Natural killer cell treated with Interleukin-12 subunit alpha and Interleukin-12 subunit beta and Interleukin-15 and Interleukin-18, amount 100 ng/mL, for 72 hours (primary cell): ENCODE measurements around the gene MYRIP. TPM values are rescaled to one million over a fixed set of nuclear protein-coding genes. Genes with fewer than 3 reads are reported as not detected.
"Not testable (repeated sequence)": the region's sequence is repeated elsewhere in the genome, so short reads cannot be mapped to it uniquely, and the experiment has no call there.

Experiments used
- ATAC-seq, 2 donors: fragments of 150-1000 bp; cut with Tn5 transposase in 1 of 2; sonication (Bioruptor Pico), chemical (Tn5 transposase) in 1 of 2; 2 replicates each; pipeline ENCODE4 v1.10.0; 2021
- DNase-seq: peaks from one replicate; pipeline ENCODE4 v3.0.0; 2022; ENCODE audit warnings: low spot score
- H3K27ac Mint-ChIP-seq, 2 donors: 1 replicate in 1 of 2; 2 replicates in 1 of 2; pipeline ENCODE4 v1.8.0; 2022; ENCODE audit warnings: mixed read lengths in 2 of 2, mild to moderate bottlenecking in 1 of 2, moderate library complexity in 1 of 2
- H3K27me3 Mint-ChIP-seq, 2 donors: 1 replicate in 1 of 2; 2 replicates in 1 of 2; pipeline ENCODE4 v1.8.0; 2022; ENCODE audit warnings: mixed read lengths in 2 of 2
- H3K36me3 Mint-ChIP-seq: one replicate; pipeline ENCODE4 v1.8.0; 2022; ENCODE audit warnings: mixed read lengths
- H3K4me1 Mint-ChIP-seq, 2 donors: 1 replicate in 1 of 2; 2 replicates in 1 of 2; pipeline ENCODE4 v1.8.0; 2022; ENCODE audit warnings: low read depth in 2 of 2, mixed read lengths in 2 of 2, mild to moderate bottlenecking in 1 of 2
- H3K4me3 Mint-ChIP-seq: one replicate; pipeline ENCODE4 v1.8.0; 2022; ENCODE audit warnings: mixed read lengths
- H3K9me3 Mint-ChIP-seq: 2 replicates; pipeline ENCODE4 v1.8.0; 2022; ENCODE audit warnings: mixed read lengths
- total RNA-seq, 2 donors: library from RNA; stranded (reverse); gene quantifications; one replicate each; pipeline ENCODE4 v1.2.3, GENCODE V29; 2022

Gene MYRIP
- total RNA-seq, 2 donors from 2014 or later: not detected

GRCh38 chr3:39814007-39814406 lies 4.6 kb downstream of the MYRIP start:
- Mint-ChIP-seq H3K27me3 (peaks cover 27 to 28% of the 10 kb centered on the region in 2 donors), H3K9me3 (no peaks in the 10 kb centered on the region), H3K36me3 (peaks cover 5% of the 10 kb centered on the region), H3K27ac (no peak overlapping the region), H3K4me3 (no peak overlapping the region), H3K4me1 (peaks cover 10% of the 10 kb centered on the region in 2 donors)
- DNase-seq (no peak), ATAC-seq (no peak)

- no peaks in the 10 kb centered on the region for H3K4me1 Mint-ChIP-seq
- H3K27me3 Mint-ChIP-seq: peaks cover 0 to 5% of the 10 kb centered on the region in 2 donors
- H3K4me3 Mint-ChIP-seq: no peak overlapping the region
- no peak overlapping the region for H3K27ac Mint-ChIP-seq
- no peaks in the 10 kb centered on the region for H3K36me3 Mint-ChIP-seq
- ATAC-seq (no peak), DNase-seq (no peak)
- no peaks in the 10 kb centered on the region for H3K9me3 Mint-ChIP-seq
These were observed 10.5 kb downstream of the MYRIP start for GRCh38 chr3:39819899-39820298.

- H3K36me3 Mint-ChIP-seq, DNase-seq, H3K27ac Mint-ChIP-seq, ATAC-seq, H3K4me1 Mint-ChIP-seq, H3K4me3 Mint-ChIP-seq: not testable (repeated sequence)
- Mint-ChIP-seq H3K9me3 (peaks cover 11% of the 10 kb centered on the region), H3K27me3 (peaks cover 2 to 23% of the 10 kb centered on the region in 2 donors)
These were observed 24.4 kb downstream of the MYRIP start for GRCh38 chr3:39833764-39834163.

GRCh38 chr3:39839484-39839883 lies 30.1 kb downstream of the MYRIP start:
- H3K27me3 Mint-ChIP-seq: no peaks in the 10 kb centered on the region
- ATAC-seq (no peak), DNase-seq (no peak)
- no peak overlapping the region for H3K27ac Mint-ChIP-seq
- no peaks in the 10 kb centered on the region for H3K36me3 Mint-ChIP-seq
- H3K9me3 Mint-ChIP-seq: no peaks in the 10 kb centered on the region
- H3K4me1 Mint-ChIP-seq: no peaks in the 10 kb centered on the region
- H3K4me3 Mint-ChIP-seq: no peak overlapping the region

- Mint-ChIP-seq H3K36me3 (no peaks in the 10 kb centered on the region), H3K4me3 (no peak overlapping the region), H3K27ac (no peak overlapping the region), H3K4me1 (no peaks in the 10 kb centered on the region), H3K9me3 (no peaks in the 10 kb centered on the region), H3K27me3 (peaks cover 0 to 3% of the 10 kb centered on the region in 2 donors)
- ATAC-seq: no peak
- no peak for DNase-seq
These were observed 34.0 kb downstream of the MYRIP start for GRCh38 chr3:39843440-39843839.

- Mint-ChIP-seq H3K4me3 (no peak overlapping the region), H3K36me3 (no peaks in the 10 kb centered on the region), H3K4me1 (no peaks in the 10 kb centered on the region), H3K27me3 (peaks cover 0 to 3% of the 10 kb centered on the region in 2 donors), H3K27ac (no peak overlapping the region), H3K9me3 (no peaks in the 10 kb centered on the region)
- ATAC-seq (no peak), DNase-seq (no peak)
These were observed 39.0 kb downstream of the MYRIP start for GRCh38 chr3:39848365-39848764.

GRCh38 chr3:39849992-39850715 lies 40.7 kb downstream of the MYRIP start:
- H3K4me3 Mint-ChIP-seq: no peak overlapping the region
- H3K4me1 Mint-ChIP-seq: no peaks in the 10 kb centered on the region
- H3K36me3 Mint-ChIP-seq: no peaks in the 10 kb centered on the region
- H3K27ac Mint-ChIP-seq: no peak overlapping the region
- ATAC-seq: no peak
- DNase-seq: no peak
- H3K9me3 Mint-ChIP-seq: no peaks in the 10 kb centered on the region
- peaks cover 0 to 3% of the 10 kb centered on the region in 2 donors for H3K27me3 Mint-ChIP-seq

GRCh38 chr3:39850716-39851032 lies 41.3 kb downstream of the MYRIP start:
- Mint-ChIP-seq H3K36me3 (no peaks in the 10 kb centered on the region), H3K27ac (no peak overlapping the region), H3K4me3 (no peak overlapping the region), H3K4me1 (no peaks in the 10 kb centered on the region), H3K27me3 (peaks cover 0 to 3% of the 10 kb centered on the region in 2 donors), H3K9me3 (no peaks in the 10 kb centered on the region)
- ATAC-seq: no peak
- no peak for DNase-seq

GRCh38 chr3:39855517-39855916 lies 46.1 kb downstream of the MYRIP start:
- ATAC-seq: no peak
- no peak overlapping the region for H3K27ac Mint-ChIP-seq

GRCh38 chr3:39869890-39870289 lies 60.5 kb downstream of the MYRIP start:
- DNase-seq (no peak), ATAC-seq (no peak)
- Mint-ChIP-seq H3K9me3 (peaks cover 3% of the 10 kb centered on the region), H3K4me3 (no peak overlapping the region), H3K27me3 (no peaks in the 10 kb centered on the region), H3K36me3 (no peaks in the 10 kb centered on the region), H3K4me1 (no peaks in the 10 kb centered on the region), H3K27ac (no peak overlapping the region)

More at GRCh38 chr3:39855517-39855916, 46.1 kb downstream of the MYRIP start:
- no peak overlapping the region for H3K4me3 Mint-ChIP-seq
- H3K27me3 Mint-ChIP-seq: no peaks in the 10 kb centered on the region
- H3K4me1 Mint-ChIP-seq: no peaks in the 10 kb centered on the region
- no peaks in the 10 kb centered on the region for H3K36me3 Mint-ChIP-seq
- peaks cover 14% of the 10 kb centered on the region for H3K9me3 Mint-ChIP-seq
- no peak for DNase-seq

GRCh38 chr3:39870706-39871105 lies 61.3 kb downstream of the MYRIP start:
- no peaks in the 10 kb centered on the region for H3K36me3 Mint-ChIP-seq
- no peaks in the 10 kb centered on the region for H3K27me3 Mint-ChIP-seq
- H3K9me3 Mint-ChIP-seq: peaks cover 3% of the 10 kb centered on the region
- no peaks in the 10 kb centered on the region for H3K4me1 Mint-ChIP-seq
- H3K27ac Mint-ChIP-seq: no peak overlapping the region
- ATAC-seq: no peak
- DNase-seq: no peak
- no peak overlapping the region for H3K4me3 Mint-ChIP-seq

- Mint-ChIP-seq H3K4me1 (no peaks in the 10 kb centered on the region), H3K36me3 (no peaks in the 10 kb centered on the region), H3K27me3 (peaks cover 0 to 8% of the 10 kb centered on the region in 2 donors), H3K4me3 (no peak overlapping the region), H3K9me3 (peaks cover 11% of the 10 kb centered on the region), H3K27ac (no peak overlapping the region)
- ATAC-seq: no peak
- DNase-seq: no peak
These were observed 70.2 kb downstream of the MYRIP start for GRCh38 chr3:39879581-39879980.

GRCh38 chr3:39882111-39882510 lies 72.7 kb downstream of the MYRIP start:
- Mint-ChIP-seq H3K9me3 (peaks cover 11% of the 10 kb centered on the region), H3K4me3 (no peak overlapping the region), H3K4me1 (no peaks in the 10 kb centered on the region), H3K27me3 (peaks cover 2 to 8% of the 10 kb centered on the region in 2 donors), H3K36me3 (peaks cover 6% of the 10 kb centered on the region), H3K27ac (no peak overlapping the region)
- DNase-seq: no peak
- ATAC-seq: no peak

GRCh38 chr3:39892068-39892467 lies 82.7 kb downstream of the MYRIP start:
- H3K9me3 Mint-ChIP-seq: peaks cover 4% of the 10 kb centered on the region
- no peaks in the 10 kb centered on the region for H3K4me1 Mint-ChIP-seq
- peaks cover 0 to 6% of the 10 kb centered on the region in 2 donors for H3K27me3 Mint-ChIP-seq
- H3K27ac Mint-ChIP-seq: no peak overlapping the region
- no peak for DNase-seq
- H3K4me3 Mint-ChIP-seq: no peak overlapping the region
- H3K36me3 Mint-ChIP-seq: no peaks in the 10 kb centered on the region
- ATAC-seq: no peak

GRCh38 chr3:39896184-39896583 lies 86.8 kb downstream of the MYRIP start:
- no peaks in the 10 kb centered on the region for H3K4me1 Mint-ChIP-seq
- DNase-seq (no peak), ATAC-seq (no peak)
- H3K27me3 Mint-ChIP-seq: no peaks in the 10 kb centered on the region
- no peaks in the 10 kb centered on the region for H3K36me3 Mint-ChIP-seq
- H3K9me3 Mint-ChIP-seq: no peaks in the 10 kb centered on the region
- no peak overlapping the region for H3K4me3 Mint-ChIP-seq
- no peak overlapping the region for H3K27ac Mint-ChIP-seq
